HG02678 (cell line): ENCODE measurements around the gene DGCR6L.
"Not testable (repeated sequence)": the region's sequence is repeated elsewhere in the genome, so short reads cannot be mapped to it uniquely, and the experiment has no call there.

ENCODE experiments used
- ATAC-seq: cut with Tn5 transposase; IDR thresholded peaks from one replicate; pipeline ENCODE4 v1.9.1; 2021; ENCODE audit warnings: mild to moderate bottlenecking, moderate library complexity; ENCODE audit not compliant: unreplicated experiment

DGCR6L gene

GRCh38 chr22:20328569-20328930 lies 8.7 kb upstream of the DGCR6L start:
- ATAC-seq: not testable (repeated sequence)

- not testable (repeated sequence) for ATAC-seq
These were observed 6.1 kb upstream of the DGCR6L start for GRCh38 chr22:20325996-20326395.

- ATAC-seq: no peak
These were observed 4.3 kb upstream of the DGCR6L start for GRCh38 chr22:20324139-20324516.

GRCh38 chr22:20321552-20322211 lies 1.8 kb upstream of the DGCR6L start:
- ATAC-seq: not testable (repeated sequence)

GRCh38 chr22:20320659-20321551 lies 1.0 kb upstream of the DGCR6L start:
- not testable (repeated sequence) for ATAC-seq

- ATAC-seq: peak; percentile 6
These were observed 667 bp downstream of the DGCR6L start for GRCh38 chr22:20319041-20319744.

- ATAC-seq: not testable (repeated sequence)
These were observed 1.7 kb downstream of the DGCR6L start for GRCh38 chr22:20318043-20318688.

- not testable (repeated sequence) for ATAC-seq
These were observed 2.3 kb downstream of the DGCR6L start for GRCh38 chr22:20317402-20318042.

- ATAC-seq: no peak
These were observed 2.9 kb downstream of the DGCR6L start for GRCh38 chr22:20316844-20317401.

GRCh38 chr22:20316217-20316843 lies 3.5 kb downstream of the DGCR6L start:
- no peak for ATAC-seq

GRCh38 chr22:20315337-20316216 lies 4.3 kb downstream of the DGCR6L start:
- ATAC-seq: no peak

GRCh38 chr22:20314741-20315336 lies 5.0 kb downstream of the DGCR6L start:
- not testable (repeated sequence) for ATAC-seq

GRCh38 chr22:20314206-20314605 lies 5.7 kb downstream of the DGCR6L start:
- not testable (repeated sequence) for ATAC-seq

- not testable (repeated sequence) for ATAC-seq
These were observed 6.4 kb downstream of the DGCR6L start for GRCh38 chr22:20313306-20314077.

- ATAC-seq: no peak
These were observed 7.3 kb downstream of the DGCR6L start for GRCh38 chr22:20312396-20313191.

GRCh38 chr22:20311249-20312062 lies 8.4 kb downstream of the DGCR6L start:
- ATAC-seq: not testable (repeated sequence)
